GM15510 (cell line): ENCODE measurements around the gene FTSJ3.

Experiments used
- POLR2A ChIP-seq: IDR thresholded peaks from 3 replicates; pipeline ENCODE4 v1.6.1; 2011; ENCODE audit warnings: borderline replicate concordance; ENCODE audit not compliant: insufficient read length; ENCODE audit errors: extremely low read depth

The FTSJ3 gene

GRCh38 chr17:63774141-63774968 is 53.1 kb downstream of the FTSJ3 start, which contains the start of gene DDX42:
Gene DDX42, plus strand, starts transcription at chr17:63774170. Its CDS starts 12,880 bp downstream, at chr17:63787050.
- peak; percentile 62 for TF ChIP-seq POLR2A

- peak; percentile 97 for TF ChIP-seq POLR2A
Observed at GRCh38 chr17:63773272-63774140, 54.0 kb downstream of the FTSJ3 start, which contains the start of gene CCDC47. Gene CCDC47, minus strand, starts transcription at chr17:63773597. Its CDS starts 7,422 bp downstream, at chr17:63766175.

DNA sequence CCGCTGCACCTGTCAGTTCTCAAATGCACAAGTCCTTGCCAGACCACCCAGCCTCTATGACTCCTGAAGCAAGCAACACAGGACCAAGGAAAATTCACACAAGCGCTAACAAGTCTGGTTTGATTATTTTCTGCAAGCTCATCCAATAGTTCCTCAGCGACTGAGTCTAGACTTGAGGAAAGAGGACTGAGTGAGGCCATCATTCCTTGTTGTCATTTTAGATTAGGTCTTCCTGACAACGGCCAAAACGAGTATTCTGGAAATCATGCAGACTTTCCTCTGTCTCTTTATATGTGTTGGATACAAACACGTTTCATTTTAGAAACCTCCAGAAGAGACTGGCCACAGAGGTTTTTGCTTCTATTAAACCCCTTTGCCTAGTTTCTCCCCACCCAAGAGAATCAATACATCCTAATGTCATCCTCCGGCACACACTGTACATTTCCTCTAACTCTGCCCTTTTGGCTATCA is 54.6 kb downstream of the FTSJ3 start:
- no peak for TF ChIP-seq POLR2A
